Measurements from ENCODE around the gene DOC2B. TPM values are rescaled to one million over a fixed set of nuclear protein-coding genes. Genes with fewer than 3 reads are reported as not detected.

The DOC2B gene
- total RNA-seq, 2 experiments from 2014 or later, result not detected

- H3K4me3 Mint-ChIP-seq, result no peak overlapping the region
- DNase-seq (no peak), ATAC-seq (ENCODE audit: low read depth) (no peak)
- peaks cover 5% of the 10 kb centered on the region for H3K27me3 Mint-ChIP-seq
- no peaks in the 10 kb centered on the region for H3K4me1 Mint-ChIP-seq
- no peak overlapping the region for H3K27ac Mint-ChIP-seq
- H3K36me3 Mint-ChIP-seq, result no peaks in the 10 kb centered on the region
- no peaks in the 10 kb centered on the region for H3K9me3 Mint-ChIP-seq
- POLR2A ChIA-PET, result no interaction called here
Measured at GRCh38 chr17:192666-193425, 11.4 kb upstream of the DOC2B start.

GRCh38 chr17:189444-189843, 8.0 kb upstream of the DOC2B start:
- peaks cover 5% of the 10 kb centered on the region for H3K27me3 Mint-ChIP-seq
- H3K4me3 Mint-ChIP-seq, result no peak overlapping the region
- POLR2A ChIA-PET, result no interaction called here
- ATAC-seq (ENCODE audit: low read depth) (no peak), DNase-seq (no peak)
- H3K9me3 Mint-ChIP-seq, result no peaks in the 10 kb centered on the region
- no peak overlapping the region for H3K27ac Mint-ChIP-seq
- H3K36me3 Mint-ChIP-seq, result no peaks in the 10 kb centered on the region
- H3K4me1 Mint-ChIP-seq, result peaks cover 7% of the 10 kb centered on the region

GRCh38 chr17:187130-187529, 5.7 kb upstream of the DOC2B start:
- Mint-ChIP-seq H3K27me3 (peaks cover 18% of the 10 kb centered on the region), H3K4me3 (no peak overlapping the region), H3K27ac (no peak overlapping the region), H3K36me3 (no peaks in the 10 kb centered on the region), H3K4me1 (peaks cover 7% of the 10 kb centered on the region), H3K9me3 (no peaks in the 10 kb centered on the region)
- no peak for ATAC-seq (ENCODE audit: low read depth)
- POLR2A ChIA-PET, result no interaction called here
- DNase-seq, result no peak

GRCh38 chr17:185445-186138, 4.1 kb upstream of the DOC2B start:
- H3K4me1 Mint-ChIP-seq, result peaks cover 7% of the 10 kb centered on the region
- no peaks in the 10 kb centered on the region for H3K9me3 Mint-ChIP-seq
- DNase-seq (no peak), ATAC-seq (ENCODE audit: low read depth) (no peak)
- peaks cover 22% of the 10 kb centered on the region for H3K27me3 Mint-ChIP-seq
- peak overlapping the region; percentile 26 for H3K4me3 Mint-ChIP-seq
- no peak overlapping the region for H3K27ac Mint-ChIP-seq
- H3K36me3 Mint-ChIP-seq, result no peaks in the 10 kb centered on the region
- POLR2A ChIA-PET, result no interaction called here

GRCh38 chr17:183021-183420, 1.6 kb upstream of the DOC2B start:
- Mint-ChIP-seq H3K4me3 (no peak overlapping the region), H3K4me1 (peaks cover 7% of the 10 kb centered on the region), H3K27ac (no peak overlapping the region), H3K9me3 (no peaks in the 10 kb centered on the region), H3K27me3 (peaks cover 30% of the 10 kb centered on the region), H3K36me3 (no peaks in the 10 kb centered on the region)
- POLR2A ChIA-PET, result no interaction called here
- DNase-seq, result no peak
- no peak for ATAC-seq (ENCODE audit: low read depth)

- POLR2A ChIA-PET, result no interaction called here
- Mint-ChIP-seq H3K4me1 (peaks cover 7% of the 10 kb centered on the region), H3K4me3 (peak overlapping the region; percentile 44), H3K9me3 (no peaks in the 10 kb centered on the region), H3K36me3 (no peaks in the 10 kb centered on the region), H3K27me3 (peaks cover 32% of the 10 kb centered on the region), H3K27ac (no peak overlapping the region)
- no peak for DNase-seq
- no peak for ATAC-seq (ENCODE audit: low read depth)
Measured at GRCh38 chr17:182050-182751, 751 bp upstream of the DOC2B start.

GRCh38 chr17:180381-181244, 837 bp downstream of the DOC2B start:
- H3K9me3 Mint-ChIP-seq, result no peaks in the 10 kb centered on the region
- peaks cover 35% of the 10 kb centered on the region for H3K27me3 Mint-ChIP-seq
- no peak overlapping the region for H3K4me3 Mint-ChIP-seq
- peaks cover under 1% of the 10 kb centered on the region for H3K4me1 Mint-ChIP-seq
- no peaks in the 10 kb centered on the region for H3K36me3 Mint-ChIP-seq
- POLR2A ChIA-PET, result no interaction called here
- no peak overlapping the region for H3K27ac Mint-ChIP-seq
- DNase-seq (peak; percentile 45), ATAC-seq (ENCODE audit: low read depth) (no peak)

GRCh38 chr17:179781-180380, 1.6 kb downstream of the DOC2B start:
- Mint-ChIP-seq H3K27me3 (peaks cover 35% of the 10 kb centered on the region), H3K27ac (no peak overlapping the region), H3K4me1 (no peaks in the 10 kb centered on the region), H3K9me3 (no peaks in the 10 kb centered on the region), H3K36me3 (no peaks in the 10 kb centered on the region), H3K4me3 (no peak overlapping the region)
- ATAC-seq (ENCODE audit: low read depth) (no peak), DNase-seq (no peak)
- POLR2A ChIA-PET, result no interaction called here

GRCh38 chr17:179066-179432, 2.4 kb downstream of the DOC2B start:
- Mint-ChIP-seq H3K9me3 (no peaks in the 10 kb centered on the region), H3K4me1 (no peaks in the 10 kb centered on the region), H3K36me3 (no peaks in the 10 kb centered on the region), H3K4me3 (no peak overlapping the region), H3K27me3 (peaks cover 35% of the 10 kb centered on the region), H3K27ac (no peak overlapping the region)
- ATAC-seq (ENCODE audit: low read depth) (no peak), DNase-seq (no peak)
- POLR2A ChIA-PET, result no interaction called here

- no peak for ATAC-seq (ENCODE audit: low read depth)
- DNase-seq, result no peak
- H3K4me3 Mint-ChIP-seq, result no peak overlapping the region
- H3K27ac Mint-ChIP-seq, result no peak overlapping the region
- H3K27me3 Mint-ChIP-seq, result peaks cover 35% of the 10 kb centered on the region
- H3K36me3 Mint-ChIP-seq, result no peaks in the 10 kb centered on the region
- POLR2A ChIA-PET, result no interaction called here
- no peaks in the 10 kb centered on the region for H3K4me1 Mint-ChIP-seq
- no peaks in the 10 kb centered on the region for H3K9me3 Mint-ChIP-seq
Measured at GRCh38 chr17:178292-179065, 3.0 kb downstream of the DOC2B start.

- POLR2A ChIA-PET, result no interaction called here
- no peak for ATAC-seq (ENCODE audit: low read depth)
Measured at GRCh38 chr17:177762-178161, 3.7 kb downstream of the DOC2B start.

GRCh38 chr17:177155-177554, 4.3 kb downstream of the DOC2B start:
- Mint-ChIP-seq H3K4me3 (no peak overlapping the region), H3K27me3 (peaks cover 23% of the 10 kb centered on the region)

More at GRCh38 chr17:177762-178161, 3.7 kb downstream of the DOC2B start:
- H3K4me1 Mint-ChIP-seq, result no peaks in the 10 kb centered on the region
- H3K27ac Mint-ChIP-seq, result no peak overlapping the region
- H3K9me3 Mint-ChIP-seq, result no peaks in the 10 kb centered on the region
- H3K36me3 Mint-ChIP-seq, result no peaks in the 10 kb centered on the region
- DNase-seq, result no peak
- H3K27me3 Mint-ChIP-seq, result peaks cover 29% of the 10 kb centered on the region
- H3K4me3 Mint-ChIP-seq, result no peak overlapping the region

More at GRCh38 chr17:177155-177554, 4.3 kb downstream of the DOC2B start:
- no peaks in the 10 kb centered on the region for H3K4me1 Mint-ChIP-seq
- no peak overlapping the region for H3K27ac Mint-ChIP-seq
- POLR2A ChIA-PET, result interaction anchor here (0.7 kb wide), 1 partner anchor 682 kb away, joined by 7 read pairs; no protein-coding TSS in a partner anchor
- H3K9me3 Mint-ChIP-seq, result no peaks in the 10 kb centered on the region
- no peak for ATAC-seq (ENCODE audit: low read depth)
- no peaks in the 10 kb centered on the region for H3K36me3 Mint-ChIP-seq
- no peak for DNase-seq

Data from activated naive CD8-positive, alpha-beta T cell treated with anti-CD3 and anti-CD28 coated beads, Interleukin-2, amount 10 ng/mL, durations not matched to agents 7 days and 5 days (primary cell).